RWPE2 (cell line): ENCODE data around the gene ACOT11.
"Not testable (repeated sequence)": the region's sequence is repeated elsewhere in the genome, so short reads cannot be mapped to it uniquely, and the experiment has no call there.

Source experiments
- ATAC-seq: fragments of 200-7000 bp; cut with Tn5 transposase; 3 replicates; pipeline ENCODE4 v1.9.1; 2021; ENCODE audit warnings: low read depth
- DNase-seq: peaks from one replicate; pipeline ENCODE4 v3.0.0-alpha.2; 2020; ENCODE audit warnings: low spot score
- H3K27ac ChIP-seq: fragments of 450-650 bp; 2 replicates; pipeline ENCODE4 v1.5.1; 2017; ENCODE audit warnings: mild to moderate bottlenecking; ENCODE audit not compliant: poor library complexity, severe bottlenecking
- H3K27me3 ChIP-seq: fragments of 250-450 bp; sonication (Bioruptor Pico); 2 replicates; pipeline ENCODE4 v1.5.1; 2021; ENCODE audit warnings: mild to moderate bottlenecking, moderate library complexity; ENCODE audit not compliant: insufficient read depth, poor library complexity, severe bottlenecking
- H3K36me3 ChIP-seq: fragments of 250-450 bp; sonication (Bioruptor Pico); 2 replicates; pipeline ENCODE4 v1.5.1; 2020; ENCODE audit warnings: low read depth, mild to moderate bottlenecking, moderate library complexity
- H3K4me1 ChIP-seq: fragments of 250-450 bp; sonication (Bioruptor Pico); 2 replicates; pipeline ENCODE4 v1.5.1; 2021; ENCODE audit warnings: mild to moderate bottlenecking, moderate library complexity; ENCODE audit not compliant: insufficient read depth, poor library complexity, severe bottlenecking
- H3K4me3 ChIP-seq: fragments of 250-450 bp; sonication (Bioruptor Pico); 2 replicates; pipeline ENCODE4 v1.5.1; 2021; ENCODE audit warnings: mild to moderate bottlenecking, moderate library complexity; ENCODE audit not compliant: severe bottlenecking
- H3K9me3 ChIP-seq: fragments of 250-450 bp; sonication (Bioruptor Pico); 2 replicates; pipeline ENCODE4 v1.5.1; 2021; ENCODE audit warnings: mild to moderate bottlenecking, moderate library complexity; ENCODE audit not compliant: severe bottlenecking
- CTCF ChIP-seq: fragments of 450-650 bp; IDR thresholded peaks from one replicate; pipeline ENCODE4 v1.5.1; 2017; ENCODE audit warnings: mild to moderate bottlenecking, moderate library complexity; ENCODE audit not compliant: poor library complexity, severe bottlenecking

The ACOT11 gene

DNA sequence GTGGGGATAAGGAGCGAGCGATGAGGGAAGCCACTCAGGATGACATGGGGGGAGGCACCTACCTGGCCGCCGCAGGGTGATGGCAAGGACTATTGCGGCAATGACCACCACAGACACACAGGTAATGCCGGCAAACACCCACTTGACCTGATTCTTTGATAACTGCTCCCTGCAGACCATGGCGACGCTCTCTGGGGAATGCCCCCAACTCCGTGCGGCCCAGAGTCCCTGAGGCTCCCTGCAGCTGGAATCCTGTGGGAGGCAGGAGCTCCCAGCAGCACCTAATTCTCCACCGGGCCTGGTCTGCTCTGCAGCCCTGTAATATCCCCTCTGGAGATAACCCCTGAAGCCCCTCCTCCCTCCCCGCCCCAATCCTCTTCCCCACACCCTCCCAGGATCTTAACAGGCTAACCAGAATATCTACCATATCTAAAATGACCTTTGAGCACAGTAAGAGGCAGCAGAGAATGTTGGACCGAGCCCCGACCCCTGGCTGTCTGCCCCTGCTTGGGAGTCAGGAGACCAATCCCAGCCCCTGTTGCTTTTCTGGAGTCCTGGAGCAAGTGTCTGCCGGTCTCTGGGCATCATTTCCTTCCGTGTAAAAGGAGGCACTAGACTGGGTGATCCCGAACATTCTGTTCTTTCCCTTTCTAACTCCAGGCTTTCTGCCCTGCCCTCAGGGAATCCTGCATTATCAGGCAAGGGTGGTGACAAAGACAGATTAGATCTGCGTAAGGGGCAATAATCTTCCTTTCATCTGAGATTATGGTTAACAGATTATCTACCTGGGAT lies 75.4 kb downstream of the ACOT11 start, which contains the start of gene FAM151A:
TSS of gene FAM151A (minus strand) at position 310 of the 792 bp plus-strand sequence. CDS start at position 180, 130 bp downstream.
- H3K4me1 ChIP-seq, result no peaks in the 10 kb centered on the region
- H3K36me3 ChIP-seq, result no peaks in the 10 kb centered on the region
- no peak within 1 kb of the TSS for H3K4me3 ChIP-seq
- ATAC-seq (no peak), DNase-seq (no peak)
- no peaks in the 10 kb centered on the region for H3K9me3 ChIP-seq
- no peak within 1 kb of the TSS for H3K27ac ChIP-seq
- no peaks in the 10 kb centered on the region for H3K27me3 ChIP-seq
- TF ChIP-seq CTCF, result no peak

GRCh38 chr1:54624466-54625464 lies 76.7 kb downstream of the ACOT11 start:
- no peak overlapping the region for H3K27ac ChIP-seq
- no peaks in the 10 kb centered on the region for H3K36me3 ChIP-seq
- ATAC-seq (no peak), DNase-seq (no peak)
- no peaks in the 10 kb centered on the region for H3K4me1 ChIP-seq
- TF ChIP-seq CTCF, result no peak
- no peaks in the 10 kb centered on the region for H3K9me3 ChIP-seq
- H3K4me3 ChIP-seq, result no peak overlapping the region
- H3K27me3 ChIP-seq, result no peaks in the 10 kb centered on the region

DNA sequence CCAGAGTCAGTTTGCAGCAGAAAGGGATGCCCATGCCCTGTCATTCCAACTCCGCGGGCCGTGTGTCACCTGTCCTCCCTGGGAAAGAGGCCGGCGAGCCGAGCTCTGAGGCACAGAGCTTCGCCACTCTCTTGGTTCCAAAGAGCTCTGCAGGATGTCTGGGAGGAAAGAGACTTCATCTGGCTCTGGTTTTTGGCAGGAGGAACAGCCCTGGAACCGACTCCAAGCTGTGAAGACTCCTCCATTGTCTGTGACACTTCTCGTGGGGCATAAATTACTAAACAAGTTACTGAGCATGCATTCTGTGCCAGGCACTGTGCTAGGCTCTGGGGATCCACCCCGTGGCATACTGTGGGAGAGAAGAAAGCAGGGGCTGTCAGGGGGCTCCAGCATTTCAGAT lies 79.2 kb downstream of the ACOT11 start:
- H3K9me3 ChIP-seq, result no peaks in the 10 kb centered on the region
- ATAC-seq, result no peak
- H3K27ac ChIP-seq, result no peak overlapping the region
- no peaks in the 10 kb centered on the region for H3K27me3 ChIP-seq
- H3K4me1 ChIP-seq, result no peaks in the 10 kb centered on the region
- no peak overlapping the region for H3K4me3 ChIP-seq
- H3K36me3 ChIP-seq, result no peaks in the 10 kb centered on the region
- TF ChIP-seq CTCF, result no peak
- no peak for DNase-seq

GRCh38 chr1:54635804-54636203 lies 87.8 kb downstream of the ACOT11 start:
- not testable (repeated sequence) for H3K27ac ChIP-seq, H3K9me3 ChIP-seq, ATAC-seq, DNase-seq, H3K27me3 ChIP-seq, H3K36me3 ChIP-seq, H3K4me1 ChIP-seq, H3K4me3 ChIP-seq

- H3K27me3 ChIP-seq, H3K27ac ChIP-seq, H3K4me3 ChIP-seq, H3K9me3 ChIP-seq, H3K36me3 ChIP-seq, ATAC-seq, H3K4me1 ChIP-seq, DNase-seq: not testable (repeated sequence)
Measured at GRCh38 chr1:54636461-54637446, 88.7 kb downstream of the ACOT11 start.
